Neural crest cell (in vitro differentiated cells): ENCODE measurements around the gene ZNF618. TPM values are rescaled to one million over a fixed set of nuclear protein-coding genes. Genes with fewer than 3 reads are reported as not detected.

Experiments
- DNase-seq: peaks from one replicate; pipeline ENCODE4 v3.0.0; 2021; ENCODE audit warnings: low read depth, mixed read lengths, low spot score
- H3K27ac Mint-ChIP-seq: one replicate; pipeline ENCODE4 v1.8.0; 2021; ENCODE audit warnings: mild to moderate bottlenecking, mixed read lengths; ENCODE audit not compliant: unreplicated experiment
- H3K27me3 Mint-ChIP-seq: 2 replicates; pipeline ENCODE4 v1.8.0; 2021; ENCODE audit warnings: low read depth, mild to moderate bottlenecking, mixed read lengths
- H3K36me3 Mint-ChIP-seq: 2 replicates; pipeline ENCODE4 v1.8.0; 2021; ENCODE audit warnings: low read depth, mild to moderate bottlenecking, mixed read lengths
- H3K4me1 Mint-ChIP-seq: 2 replicates; pipeline ENCODE4 v1.8.0; 2021; ENCODE audit warnings: mixed read lengths
- H3K4me3 Mint-ChIP-seq: one replicate; pipeline ENCODE4 v1.8.0; 2021; ENCODE audit warnings: mild to moderate bottlenecking, mixed read lengths
- H3K9me3 Mint-ChIP-seq: 2 replicates; pipeline ENCODE4 v1.8.0; 2021; ENCODE audit warnings: mixed read lengths
- CTCF ChIP-seq: fragments of 200-600 bp; sonication (generic); conservative IDR thresholded peaks from 2 replicates; pipeline ENCODE4 v1.5.0; 2021; ENCODE audit warnings: antibody characterized with exemption, mild to moderate bottlenecking
- total RNA-seq: library from RNA; stranded (reverse); gene quantifications from 2 replicates; pipeline ENCODE4 v1.2.1, GENCODE V29; 2021

The ZNF618 gene
- total RNA-seq, 1 donor from 2014 or later, result 60.8 TPM

- Mint-ChIP-seq H3K27me3 (no peaks in the 10 kb centered on the region), H3K9me3 (peaks cover 3% of the 10 kb centered on the region), H3K27ac (no peak overlapping the region), H3K4me3 (no peak overlapping the region), H3K4me1 (peaks cover 28% of the 10 kb centered on the region), H3K36me3 (peaks cover 23% of the 10 kb centered on the region)
- DNase-seq, result no peak
- TF ChIP-seq CTCF, result no peak
These were observed 64.0 kb downstream of the ZNF618 start for GRCh38 chr9:113940077-113940476.

DNA sequence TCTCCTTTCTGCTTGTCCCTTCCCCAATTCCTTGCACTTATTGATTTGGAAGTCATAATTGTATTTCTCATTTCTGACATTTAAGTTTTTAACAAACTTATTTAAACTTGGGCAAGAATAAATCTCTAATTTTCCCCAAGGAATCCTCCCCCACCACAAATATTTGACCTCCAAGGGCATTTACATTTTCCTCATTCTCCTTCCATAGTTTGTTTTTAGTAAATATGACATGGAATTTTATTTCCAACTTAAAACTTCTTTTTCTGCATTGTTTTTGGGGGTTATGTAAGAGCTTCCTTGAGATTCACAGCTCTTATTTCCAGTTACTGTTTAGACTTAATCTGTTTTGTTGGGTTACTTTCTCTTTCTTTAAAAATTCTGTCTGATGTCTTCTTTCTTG is 64.9 kb downstream of the ZNF618 start:
- no peak overlapping the region for H3K27ac Mint-ChIP-seq
- no peak for TF ChIP-seq CTCF
- DNase-seq, result no peak
- H3K9me3 Mint-ChIP-seq, result peaks cover 3% of the 10 kb centered on the region
- H3K4me3 Mint-ChIP-seq, result no peak overlapping the region
- peaks cover 26% of the 10 kb centered on the region for H3K36me3 Mint-ChIP-seq
- no peaks in the 10 kb centered on the region for H3K27me3 Mint-ChIP-seq
- peaks cover 32% of the 10 kb centered on the region for H3K4me1 Mint-ChIP-seq

DNA sequence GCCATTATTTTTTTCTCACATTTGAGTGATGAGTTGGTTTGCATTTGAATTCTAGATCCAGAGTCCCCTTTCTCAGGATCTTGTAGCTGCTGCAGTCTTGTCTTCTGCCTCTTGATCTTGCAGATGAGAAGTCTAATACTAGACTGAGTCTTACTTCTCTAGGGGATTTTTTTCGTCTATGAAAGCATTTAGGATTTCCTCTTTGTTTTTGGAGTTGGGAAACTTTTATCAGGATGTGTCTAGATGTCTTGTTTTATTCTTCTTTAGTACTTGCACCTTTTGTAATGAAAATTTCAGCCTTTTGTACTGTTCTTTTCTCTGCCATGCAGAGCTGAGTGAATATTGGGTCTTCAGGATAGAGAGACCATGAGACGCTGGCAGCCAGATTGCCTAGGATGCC is 65.4 kb downstream of the ZNF618 start:
- no peak for DNase-seq
- H3K27ac Mint-ChIP-seq, result no peak overlapping the region
- no peak for TF ChIP-seq CTCF
- peaks cover 3% of the 10 kb centered on the region for H3K9me3 Mint-ChIP-seq
- no peaks in the 10 kb centered on the region for H3K27me3 Mint-ChIP-seq
- no peak overlapping the region for H3K4me3 Mint-ChIP-seq
- peaks cover 26% of the 10 kb centered on the region for H3K36me3 Mint-ChIP-seq
- peaks cover 35% of the 10 kb centered on the region for H3K4me1 Mint-ChIP-seq

GRCh38 chr9:113943112-113944009 is 67.3 kb downstream of the ZNF618 start:
- no peak for DNase-seq
- Mint-ChIP-seq H3K27me3 (no peaks in the 10 kb centered on the region), H3K27ac (no peak overlapping the region), H3K4me3 (no peak overlapping the region), H3K9me3 (peaks cover 3% of the 10 kb centered on the region), H3K36me3 (peaks cover 23% of the 10 kb centered on the region), H3K4me1 (peaks cover 40% of the 10 kb centered on the region)
- no peak for TF ChIP-seq CTCF

- no peak for DNase-seq
- no peak overlapping the region for H3K4me3 Mint-ChIP-seq
- peaks cover 46% of the 10 kb centered on the region for H3K4me1 Mint-ChIP-seq
- H3K36me3 Mint-ChIP-seq, result peaks cover 25% of the 10 kb centered on the region
- H3K9me3 Mint-ChIP-seq, result peaks cover 3% of the 10 kb centered on the region
- no peak overlapping the region for H3K27ac Mint-ChIP-seq
- H3K27me3 Mint-ChIP-seq, result no peaks in the 10 kb centered on the region
- TF ChIP-seq CTCF, result no peak
These were observed 69.7 kb downstream of the ZNF618 start for GRCh38 chr9:113945784-113946183.
